Liver (tissue), 9 donors: ENCODE measurements around the gene AMBRA1. TPM values are rescaled to one million over a fixed set of nuclear protein-coding genes. Genes with fewer than 3 reads are reported as not detected.

Experiments
- DNase-seq: peaks from one replicate; pipeline ENCODE4 v3.0.0-alpha.2; 2017; ENCODE audit warnings: low spot score
- H3K27ac ChIP-seq, 2 donors: one replicate each; pipeline ENCODE4 v1.7.0; 2013; ENCODE audit warnings: inconsistent platforms in 2 of 2, low read length in 2 of 2, control low read depth in 1 of 2, low read depth in 1 of 2, mild to moderate bottlenecking in 1 of 2
- H3K27me3 ChIP-seq, 4 donors: one replicate each; pipeline versions ENCODE4 v1.6.1 to v1.7.0; 2013; ENCODE audit warnings: low read length in 3 of 4, inconsistent platforms in 1 of 4, mild to moderate bottlenecking in 1 of 4, moderate library complexity in 1 of 4; ENCODE audit not compliant: control insufficient read depth in 4 of 4, insufficient read depth in 4 of 4
- H3K36me3 ChIP-seq, 4 donors: one replicate each; pipeline versions ENCODE4 v1.6.1 to v1.7.0; 2013; ENCODE audit warnings: low read length in 3 of 4, mild to moderate bottlenecking in 3 of 4, low read depth in 1 of 4, moderate library complexity in 1 of 4; ENCODE audit not compliant: control insufficient read depth in 4 of 4, insufficient read depth in 3 of 4
- H3K4me1 ChIP-seq, 4 donors: one replicate each; pipeline versions ENCODE4 v1.6.1 to v1.7.0; 2013; ENCODE audit warnings: low read length in 3 of 4, mild to moderate bottlenecking in 3 of 4, moderate library complexity in 1 of 4; ENCODE audit not compliant: control insufficient read depth in 4 of 4, insufficient read depth in 4 of 4
- H3K4me3 ChIP-seq, 3 donors: one replicate each; pipeline versions ENCODE4 v1.6.1 to v1.7.0; 2013; ENCODE audit warnings: low read length in 3 of 3, control low read depth in 1 of 3, low read depth in 1 of 3, mild to moderate bottlenecking in 1 of 3
- H3K9ac ChIP-seq, 2 donors: one replicate each; pipeline ENCODE4 v1.7.0; 2013; ENCODE audit warnings: low read length in 2 of 2, mild to moderate bottlenecking in 2 of 2, moderate library complexity in 2 of 2, control low read depth in 1 of 2, low read depth in 1 of 2
- H3K9me3 ChIP-seq, 4 donors: one replicate each; pipeline versions ENCODE4 v1.6.1 to v1.7.0; 2013; ENCODE audit warnings: low read length in 3 of 4; ENCODE audit not compliant: control insufficient read depth in 4 of 4
- CTCF ChIP-seq: fragments of 150-350 bp; IDR thresholded peaks from 2 replicates; pipeline ENCODE4 v1.5.1; 2017; ENCODE audit warnings: improper control_type of control experiment, low read depth, low read length; ENCODE audit not compliant: missing input control
- EGR1 ChIP-seq, 2 donors: IDR thresholded peaks; 2 replicates each; pipeline ENCODE4 v1.6.1; 2016 to 2018; ENCODE audit warnings: antibody characterized with exemption in 2 of 2, low read depth in 2 of 2
- FOXA1 ChIP-seq: IDR thresholded peaks from 2 replicates; pipeline ENCODE4 v1.6.1; 2016; ENCODE audit warnings: antibody characterized with exemption
- FOXA2 ChIP-seq: IDR thresholded peaks from 2 replicates; pipeline ENCODE4 v1.6.1; 2016; ENCODE audit warnings: antibody characterized with exemption
- HNF4A ChIP-seq, 2 donors: conservative IDR thresholded peaks; 2 replicates each; pipeline ENCODE4 v1.6.1; 2016; ENCODE audit warnings: antibody characterized with exemption in 2 of 2, mild to moderate bottlenecking in 2 of 2
- HNF4G ChIP-seq: IDR thresholded peaks from 2 replicates; pipeline ENCODE4 v1.6.1; 2016; ENCODE audit warnings: antibody characterized with exemption
- JUND ChIP-seq, 2 donors: IDR thresholded peaks; 2 replicates each; pipeline ENCODE4 v1.6.1; 2016; ENCODE audit warnings: antibody characterized with exemption in 2 of 2
- NR2F2 ChIP-seq: IDR thresholded peaks from 2 replicates; pipeline ENCODE4 v1.6.1; 2016; ENCODE audit warnings: antibody characterized with exemption
- RAD21 ChIP-seq, 2 donors: IDR thresholded peaks; 2 replicates each; pipeline ENCODE4 v1.6.1; 2016; ENCODE audit warnings: antibody characterized with exemption in 2 of 2, mild to moderate bottlenecking in 2 of 2
- RXRA ChIP-seq, 2 donors: IDR thresholded peaks; 2 replicates each; pipeline ENCODE4 v1.6.1; 2017 to 2018; ENCODE audit warnings: antibody characterized with exemption in 2 of 2, mild to moderate bottlenecking in 1 of 2
- SP1 ChIP-seq: IDR thresholded peaks from 2 replicates; pipeline ENCODE4 v1.6.1; 2018; ENCODE audit warnings: antibody characterized with exemption, mild to moderate bottlenecking
- TAF1 ChIP-seq: conservative IDR thresholded peaks from 2 replicates; pipeline ENCODE4 v1.6.1; 2016; ENCODE audit warnings: antibody characterized with exemption, mild to moderate bottlenecking
- YY1 ChIP-seq: IDR thresholded peaks from 2 replicates; pipeline ENCODE4 v1.6.1; 2016; ENCODE audit warnings: antibody characterized with exemption, mild to moderate bottlenecking
- WGBS: extraction: QIAGEN DNeasy Blood & Tissue Kit; methylation state at CpG from one replicate; pipeline ENCODE4 v1.1.7; 2013; 5-methylcytosine and 5-hydroxymethylcytosine counted together
- polyA plus RNA-seq, 2 donors: library from polyadenylated mRNA; stranded (reverse) in 1 of 2; unstranded in 1 of 2; fragments of 200-250 nt in 1 of 2; fragments of >200 nt in 1 of 2; fragmentation: Nextera tagmentation in 1 of 2; extraction: Ambion mirVana in 1 of 2; gene quantifications; one replicate each; pipeline versions ENCODE4 v1.2.1 to v1.2.3, GENCODE V29; 2013 to 2015
- total RNA-seq, 2 donors: library from RNA; depleted of rRNA; stranded (reverse); fragments of >200 nt; gene quantifications; one replicate each; pipeline ENCODE4 v1.2.3, GENCODE V29; 2014
- TF ChIP-seq, protein P1 (sequence below): IDR thresholded peaks from 2 replicates; pipeline ENCODE4 v1.6.1; 2016; ENCODE audit warnings: antibody characterized with exemption
- TF ChIP-seq, protein P2 (sequence below): IDR thresholded peaks from 2 replicates; pipeline ENCODE4 v1.6.1; 2016; ENCODE audit warnings: antibody characterized with exemption
- TF ChIP-seq, protein P3 (sequence below): IDR thresholded peaks from 2 replicates; pipeline ENCODE4 v1.6.1; 2016; ENCODE audit warnings: antibody characterized with exemption, mild to moderate bottlenecking
- donor health status: healthy.
- donor health status: healthy.
- donor health status: healthy.
- donor health status: healthy.
- donor health status: healthy.

Gene AMBRA1
- total and polyA plus RNA-seq, 4 donors: 3.7 to 25.7 (median 15.1) TPM

- TF ChIP-seq CTCF: no peak
- no peak for TF ChIP-seq JUND (IDR thresholded peaks at IDR 0.05)
- no peak for TF ChIP-seq FOXA2
- no peak for TF ChIP-seq HNF4G
- no peak for TF ChIP-seq HNF4A (conservative IDR thresholded peaks at IDR 0.05)
- no peak for TF ChIP-seq FOXA1
- TF ChIP-seq, protein P1, sequence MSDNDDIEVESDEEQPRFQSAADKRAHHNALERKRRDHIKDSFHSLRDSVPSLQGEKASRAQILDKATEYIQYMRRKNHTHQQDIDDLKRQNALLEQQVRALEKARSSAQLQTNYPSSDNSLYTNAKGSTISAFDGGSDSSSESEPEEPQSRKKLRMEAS: no peak
- no peak for TF ChIP-seq YY1
- no peak for TF ChIP-seq TAF1
- no peak for TF ChIP-seq NR2F2
- TF ChIP-seq, protein P2, sequence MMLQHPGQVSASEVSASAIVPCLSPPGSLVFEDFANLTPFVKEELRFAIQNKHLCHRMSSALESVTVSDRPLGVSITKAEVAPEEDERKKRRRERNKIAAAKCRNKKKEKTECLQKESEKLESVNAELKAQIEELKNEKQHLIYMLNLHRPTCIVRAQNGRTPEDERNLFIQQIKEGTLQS: no peak
- TF ChIP-seq, protein P3, sequence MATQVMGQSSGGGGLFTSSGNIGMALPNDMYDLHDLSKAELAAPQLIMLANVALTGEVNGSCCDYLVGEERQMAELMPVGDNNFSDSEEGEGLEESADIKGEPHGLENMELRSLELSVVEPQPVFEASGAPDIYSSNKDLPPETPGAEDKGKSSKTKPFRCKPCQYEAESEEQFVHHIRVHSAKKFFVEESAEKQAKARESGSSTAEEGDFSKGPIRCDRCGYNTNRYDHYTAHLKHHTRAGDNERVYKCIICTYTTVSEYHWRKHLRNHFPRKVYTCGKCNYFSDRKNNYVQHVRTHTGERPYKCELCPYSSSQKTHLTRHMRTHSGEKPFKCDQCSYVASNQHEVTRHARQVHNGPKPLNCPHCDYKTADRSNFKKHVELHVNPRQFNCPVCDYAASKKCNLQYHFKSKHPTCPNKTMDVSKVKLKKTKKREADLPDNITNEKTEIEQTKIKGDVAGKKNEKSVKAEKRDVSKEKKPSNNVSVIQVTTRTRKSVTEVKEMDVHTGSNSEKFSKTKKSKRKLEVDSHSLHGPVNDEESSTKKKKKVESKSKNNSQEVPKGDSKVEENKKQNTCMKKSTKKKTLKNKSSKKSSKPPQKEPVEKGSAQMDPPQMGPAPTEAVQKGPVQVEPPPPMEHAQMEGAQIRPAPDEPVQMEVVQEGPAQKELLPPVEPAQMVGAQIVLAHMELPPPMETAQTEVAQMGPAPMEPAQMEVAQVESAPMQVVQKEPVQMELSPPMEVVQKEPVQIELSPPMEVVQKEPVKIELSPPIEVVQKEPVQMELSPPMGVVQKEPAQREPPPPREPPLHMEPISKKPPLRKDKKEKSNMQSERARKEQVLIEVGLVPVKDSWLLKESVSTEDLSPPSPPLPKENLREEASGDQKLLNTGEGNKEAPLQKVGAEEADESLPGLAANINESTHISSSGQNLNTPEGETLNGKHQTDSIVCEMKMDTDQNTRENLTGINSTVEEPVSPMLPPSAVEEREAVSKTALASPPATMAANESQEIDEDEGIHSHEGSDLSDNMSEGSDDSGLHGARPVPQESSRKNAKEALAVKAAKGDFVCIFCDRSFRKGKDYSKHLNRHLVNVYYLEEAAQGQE: no peak
- no peak for TF ChIP-seq RXRA (IDR thresholded peaks at IDR 0.05)
- no peak for TF ChIP-seq EGR1 (IDR thresholded peaks at IDR 0.05; ENCODE audit: low read depth in 2 of 2)
- Histone ChIP-seq H3K4me1 (peaks cover 0 to 3% (median 0%) of the 10 kb centered on the region in 4 donors), H3K36me3 (no peaks in the 10 kb centered on the region), H3K27ac (no peak overlapping the region), H3K9ac (no peak overlapping the region), H3K4me3 (no peak overlapping the region), H3K27me3 (no peaks in the 10 kb centered on the region), H3K9me3 (no peaks in the 10 kb centered on the region)
- WGBS: 89% methylated on average over 5 of the region's 5 CpGs
- no peak for DNase-seq
Observed at GRCh38 chr11:46475926-46476545, 117.8 kb downstream of the AMBRA1 start.

GRCh38 chr11:46475051-46475925 lies 118.5 kb downstream of the AMBRA1 start:
- Histone ChIP-seq H3K27me3 (no peaks in the 10 kb centered on the region), H3K4me1 (peaks cover 0 to 3% (median 0%) of the 10 kb centered on the region in 4 donors), H3K9ac (no peak overlapping the region), H3K4me3 (no peak overlapping the region), H3K9me3 (no peaks in the 10 kb centered on the region), H3K27ac (no peak overlapping the region), H3K36me3 (no peaks in the 10 kb centered on the region)
- WGBS: 91% methylated on average over 7 of the region's 7 CpGs
- DNase-seq: no peak
- TF ChIP-seq, protein P2: no peak
- TF ChIP-seq, protein P3: no peak
- TF ChIP-seq CTCF (no peak), NR2F2 (no peak), SP1 (no peak), HNF4A (conservative IDR thresholded peaks at IDR 0.05) (no peak), RAD21 (IDR thresholded peaks at IDR 0.05) (no peak)
